DOHH2 (cell line): Measurements from ENCODE around the gene NUDT3.

Source experiments
- H3F3A ChIP-seq: fragments of 200-600 bp; sonication (generic), shearing (Covaris generic); 2 replicates; pipeline ENCODE4 v1.6.0; 2016; ENCODE audit warnings: antibody characterized with exemption, mild to moderate bottlenecking; ENCODE audit not compliant: control insufficient read depth, insufficient read depth
- H3K27ac ChIP-seq: fragments of 200-600 bp; sonication (generic); 2 replicates; pipeline ENCODE4 v1.5.1; 2014; ENCODE audit warnings: low read depth, mild to moderate bottlenecking, low read length, moderate library complexity
- H3K27me3 ChIP-seq: fragments of 200-600 bp; sonication (generic); 2 replicates; pipeline ENCODE4 v1.6.1; 2014; ENCODE audit warnings: mild to moderate bottlenecking, low read length, mixed read lengths; ENCODE audit not compliant: control insufficient read depth
- H3K36me3 ChIP-seq: fragments of 200-600 bp; sonication (generic); 2 replicates; pipeline ENCODE4 v1.6.1; 2014; ENCODE audit warnings: mild to moderate bottlenecking, low read length, moderate library complexity, mixed read lengths; ENCODE audit not compliant: control insufficient read depth
- H3K4me1 ChIP-seq: fragments of 200-600 bp; sonication (generic); 2 replicates; pipeline ENCODE4 v1.6.1; 2014; ENCODE audit warnings: mild to moderate bottlenecking, low read length, mixed read lengths; ENCODE audit not compliant: control insufficient read depth
- H3K4me2 ChIP-seq: fragments of 200-600 bp; sonication (generic); 2 replicates; pipeline ENCODE4 v1.6.0; 2014; ENCODE audit warnings: mild to moderate bottlenecking, low read length, moderate library complexity
- H3K4me3 ChIP-seq: fragments of 200-600 bp; sonication (generic); 2 replicates; pipeline ENCODE4 v1.5.1; 2014; ENCODE audit warnings: mild to moderate bottlenecking, low read length, mixed read lengths
- H3K79me2 ChIP-seq: fragments of 200-600 bp; sonication (generic); 2 replicates; pipeline ENCODE4 v1.6.1; 2014; ENCODE audit warnings: mild to moderate bottlenecking, low read length, mixed read lengths; ENCODE audit not compliant: control insufficient read depth
- H3K9me2 ChIP-seq: fragments of 200-600 bp; sonication (generic); replicated peaks from 2 replicates; pipeline ENCODE4 v1.6.1; 2014; ENCODE audit warnings: mild to moderate bottlenecking, low read length, mixed read lengths; ENCODE audit not compliant: control insufficient read depth
- H3K9me3 ChIP-seq: fragments of 200-600 bp; sonication (generic); 2 replicates; pipeline ENCODE4 v1.6.1; 2014; ENCODE audit warnings: antibody characterized with exemption, low read length, mixed read lengths; ENCODE audit not compliant: control insufficient read depth, insufficient read depth
- H4K20me1 ChIP-seq: fragments of 200-600 bp; sonication (generic); 2 replicates; pipeline ENCODE4 v1.6.0; 2014; ENCODE audit warnings: low read depth, mild to moderate bottlenecking, antibody characterized with exemption, low read length, moderate library complexity; ENCODE audit not compliant: control insufficient read depth, insufficient read depth
- EZH2phosphoT487 ChIP-seq: fragments of 200-600 bp; sonication (generic); IDR thresholded peaks from 2 replicates; pipeline ENCODE4 v1.6.1; 2017; ENCODE audit warnings: borderline replicate concordance, mild to moderate bottlenecking, antibody characterized with exemption, low read length, moderate library complexity, mixed read lengths
- TF ChIP-seq, protein P1 (sequence below): fragments of 200-600 bp; sonication (generic); IDR thresholded peaks from one replicate; pipeline ENCODE4 v1.5.1; 2014; ENCODE audit warnings: antibody characterized with exemption, mild to moderate bottlenecking, low read depth, low read length; ENCODE audit not compliant: poor library complexity, severe bottlenecking

Gene NUDT3

DNA sequence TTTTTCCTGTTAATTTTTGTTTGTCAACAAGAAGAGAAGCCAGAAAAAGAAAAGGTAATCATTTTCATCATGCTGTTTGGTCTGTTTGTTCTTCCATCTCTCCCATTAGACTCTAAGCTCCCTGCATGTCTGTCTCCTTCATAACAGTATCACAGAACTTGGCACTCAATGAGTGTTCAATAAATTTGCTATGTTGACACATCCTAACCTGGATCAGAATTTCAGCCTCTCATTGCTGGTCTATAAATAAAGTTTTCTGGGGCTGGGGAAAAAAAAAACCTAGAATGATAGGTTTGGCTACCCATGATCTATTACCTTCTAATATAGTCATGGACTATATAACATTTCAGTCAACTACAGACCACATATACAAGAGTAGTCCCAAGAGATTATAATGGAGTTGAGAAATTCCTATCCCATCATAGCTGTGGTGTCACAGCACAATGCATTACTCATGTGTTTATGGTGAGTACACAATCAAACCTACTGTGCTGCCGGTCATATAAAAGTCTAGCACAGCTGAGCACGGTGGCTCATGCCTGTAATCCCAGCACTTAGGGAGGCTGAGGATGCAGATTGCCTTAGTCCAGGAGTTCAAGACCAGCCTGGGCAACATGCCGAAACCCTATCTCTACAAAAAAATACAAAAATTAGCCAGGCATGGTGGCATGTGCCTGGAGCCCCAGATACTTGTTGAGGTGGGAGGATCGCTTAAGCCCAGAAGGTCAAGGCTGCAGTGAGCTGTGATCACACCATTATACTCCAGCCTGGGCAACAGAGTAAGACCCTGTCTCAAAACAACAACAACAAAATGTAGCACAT is 5.9 kb downstream of the NUDT3 start:
- peaks cover 13% of the 10 kb centered on the region for H4K20me1 ChIP-seq
- H3K9me3 ChIP-seq = no peaks in the 10 kb centered on the region
- H3K9me2 ChIP-seq = no peaks in the 10 kb centered on the region
- H3K79me2 ChIP-seq = peaks cover 98% of the 10 kb centered on the region
- H3K4me3 ChIP-seq = no peak overlapping the region
- no peak for TF ChIP-seq EZH2phosphoT487
- TF ChIP-seq, protein P1, sequence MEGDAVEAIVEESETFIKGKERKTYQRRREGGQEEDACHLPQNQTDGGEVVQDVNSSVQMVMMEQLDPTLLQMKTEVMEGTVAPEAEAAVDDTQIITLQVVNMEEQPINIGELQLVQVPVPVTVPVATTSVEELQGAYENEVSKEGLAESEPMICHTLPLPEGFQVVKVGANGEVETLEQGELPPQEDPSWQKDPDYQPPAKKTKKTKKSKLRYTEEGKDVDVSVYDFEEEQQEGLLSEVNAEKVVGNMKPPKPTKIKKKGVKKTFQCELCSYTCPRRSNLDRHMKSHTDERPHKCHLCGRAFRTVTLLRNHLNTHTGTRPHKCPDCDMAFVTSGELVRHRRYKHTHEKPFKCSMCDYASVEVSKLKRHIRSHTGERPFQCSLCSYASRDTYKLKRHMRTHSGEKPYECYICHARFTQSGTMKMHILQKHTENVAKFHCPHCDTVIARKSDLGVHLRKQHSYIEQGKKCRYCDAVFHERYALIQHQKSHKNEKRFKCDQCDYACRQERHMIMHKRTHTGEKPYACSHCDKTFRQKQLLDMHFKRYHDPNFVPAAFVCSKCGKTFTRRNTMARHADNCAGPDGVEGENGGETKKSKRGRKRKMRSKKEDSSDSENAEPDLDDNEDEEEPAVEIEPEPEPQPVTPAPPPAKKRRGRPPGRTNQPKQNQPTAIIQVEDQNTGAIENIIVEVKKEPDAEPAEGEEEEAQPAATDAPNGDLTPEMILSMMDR = no peak
- no peaks in the 10 kb centered on the region for H3K27me3 ChIP-seq
- no peak overlapping the region for H3K27ac ChIP-seq
- H3K36me3 ChIP-seq = peaks cover 11% of the 10 kb centered on the region
- H3F3A ChIP-seq = no peaks in the 10 kb centered on the region; the same call in 1 of the 2 replicates
- no peak overlapping the region for H3K4me2 ChIP-seq
- peaks cover 26% of the 10 kb centered on the region for H3K4me1 ChIP-seq

DNA sequence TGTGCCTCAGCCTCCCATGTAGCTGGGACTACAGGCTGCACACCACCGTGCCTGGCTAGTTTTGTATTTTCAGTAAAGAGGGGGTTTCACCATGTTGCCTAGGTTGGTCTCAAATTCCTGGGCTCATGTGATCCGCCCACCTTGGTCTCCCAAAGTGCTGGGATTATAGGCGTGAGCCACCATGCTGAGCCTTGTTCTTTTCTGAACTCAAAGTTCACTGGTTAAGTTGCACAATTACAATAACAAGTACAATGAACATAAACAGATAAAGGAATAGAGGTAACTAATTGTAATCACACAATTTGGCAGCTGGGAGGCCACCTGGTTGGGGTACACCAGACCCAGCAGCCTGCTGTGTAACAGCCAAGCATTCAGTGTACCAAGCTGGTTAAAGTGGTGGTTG is 6.7 kb downstream of the NUDT3 start:
- Histone ChIP-seq H3K9me2 (no peaks in the 10 kb centered on the region), H3K79me2 (peaks cover 98% of the 10 kb centered on the region), H3K27me3 (no peaks in the 10 kb centered on the region), H3K36me3 (peaks cover 8% of the 10 kb centered on the region), H3K4me2 (no peak overlapping the region), H3K4me3 (no peak overlapping the region), H3K27ac (no peak overlapping the region), H3F3A (no peaks in the 10 kb centered on the region; the same call in 1 of the 2 replicates), H3K9me3 (no peaks in the 10 kb centered on the region), H3K4me1 (peaks cover 21% of the 10 kb centered on the region), H4K20me1 (peaks cover 13% of the 10 kb centered on the region)
- no peak for TF ChIP-seq EZH2phosphoT487
- TF ChIP-seq, protein P1 = no peak

DNA sequence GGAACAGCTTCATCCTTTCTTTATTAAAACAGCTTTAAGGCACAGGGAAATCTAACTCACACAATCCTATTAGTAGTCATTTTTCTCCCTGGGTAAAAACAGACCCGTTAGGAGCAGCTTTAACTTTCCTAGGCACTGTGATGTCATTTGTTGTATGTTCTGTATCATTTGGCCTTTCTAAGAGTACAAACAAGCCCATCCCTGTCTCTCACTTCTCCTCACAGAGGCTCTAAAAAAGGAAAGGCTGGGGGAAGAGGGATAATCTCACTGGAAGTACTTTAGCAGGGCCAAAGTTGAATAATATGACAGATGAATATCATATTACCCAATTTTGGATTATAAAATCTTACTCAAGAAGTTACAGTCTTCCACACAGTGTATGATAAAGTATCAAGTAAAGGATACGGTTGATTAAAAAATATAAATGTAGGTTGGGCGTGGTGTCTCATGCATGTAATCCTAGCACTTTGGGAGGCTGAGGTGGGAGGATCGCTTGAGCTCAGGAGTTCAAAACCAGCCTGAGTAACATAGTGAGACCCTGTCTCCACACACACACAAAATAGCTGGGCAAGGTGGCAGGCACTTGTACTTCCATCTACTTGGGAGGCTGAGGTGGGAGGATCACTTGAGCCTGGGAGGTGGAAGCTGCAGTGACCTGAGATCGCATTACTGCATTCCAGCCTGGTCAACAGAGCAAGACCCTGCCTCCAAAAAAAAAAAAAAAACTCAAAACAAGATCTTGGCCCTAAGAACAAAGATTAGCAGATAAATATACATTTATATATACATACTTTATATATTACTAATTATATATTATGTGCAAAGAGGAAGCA is 7.9 kb downstream of the NUDT3 start:
- H3F3A ChIP-seq = no peaks in the 10 kb centered on the region; the same call in 1 of the 2 replicates
- no peak overlapping the region for H3K4me3 ChIP-seq
- H3K27ac ChIP-seq = no peak overlapping the region
- peaks cover 17% of the 10 kb centered on the region for H3K4me1 ChIP-seq
- no peak overlapping the region for H3K4me2 ChIP-seq
- peaks cover 8% of the 10 kb centered on the region for H3K36me3 ChIP-seq
- H3K9me2 ChIP-seq = no peaks in the 10 kb centered on the region
- H4K20me1 ChIP-seq = peaks cover 13% of the 10 kb centered on the region
- H3K79me2 ChIP-seq = peaks cover 96% of the 10 kb centered on the region
- no peaks in the 10 kb centered on the region for H3K27me3 ChIP-seq
- H3K9me3 ChIP-seq = no peaks in the 10 kb centered on the region
- TF ChIP-seq, protein P1 = no peak
- no peak for TF ChIP-seq EZH2phosphoT487
